Liver (tissue), 3 donors: ENCODE measurements around the gene ELP5.

Experiments used
- GABPA ChIP-seq, 2 donors: IDR thresholded peaks in 1 of 2; conservative IDR thresholded peaks in 1 of 2; 2 replicates each; pipeline ENCODE4 v1.6.1; 2016; ENCODE audit warnings: antibody characterized with exemption in 2 of 2, mild to moderate bottlenecking in 1 of 2, moderate library complexity in 1 of 2
- MAX ChIP-seq: IDR thresholded peaks from 2 replicates; pipeline ENCODE4 v1.6.1; 2016; ENCODE audit warnings: antibody characterized with exemption
- RAD21 ChIP-seq, 2 donors: IDR thresholded peaks; 2 replicates each; pipeline ENCODE4 v1.6.1; 2016; ENCODE audit warnings: antibody characterized with exemption in 2 of 2, mild to moderate bottlenecking in 2 of 2
- TAF1 ChIP-seq: conservative IDR thresholded peaks from 2 replicates; pipeline ENCODE4 v1.6.1; 2016; ENCODE audit warnings: antibody characterized with exemption, mild to moderate bottlenecking
- YY1 ChIP-seq: IDR thresholded peaks from 2 replicates; pipeline ENCODE4 v1.6.1; 2016; ENCODE audit warnings: antibody characterized with exemption, mild to moderate bottlenecking
- TF ChIP-seq, protein P1 (sequence below): IDR thresholded peaks from 2 replicates; pipeline ENCODE4 v1.6.1; 2016; ENCODE audit warnings: antibody characterized with exemption
- TF ChIP-seq, protein P2 (sequence below): fragments of 150-350 bp; IDR thresholded peaks from 2 replicates; pipeline ENCODE4 v1.5.1; 2017; ENCODE audit warnings: improper control_type of control experiment, low read depth, low read length; ENCODE audit not compliant: missing input control
- TF ChIP-seq, protein P3 (sequence below): IDR thresholded peaks from 2 replicates; pipeline ENCODE4 v1.6.1; 2016; ENCODE audit warnings: antibody characterized with exemption, mild to moderate bottlenecking
- donor health status: healthy.
- donor health status: healthy.

DNA sequence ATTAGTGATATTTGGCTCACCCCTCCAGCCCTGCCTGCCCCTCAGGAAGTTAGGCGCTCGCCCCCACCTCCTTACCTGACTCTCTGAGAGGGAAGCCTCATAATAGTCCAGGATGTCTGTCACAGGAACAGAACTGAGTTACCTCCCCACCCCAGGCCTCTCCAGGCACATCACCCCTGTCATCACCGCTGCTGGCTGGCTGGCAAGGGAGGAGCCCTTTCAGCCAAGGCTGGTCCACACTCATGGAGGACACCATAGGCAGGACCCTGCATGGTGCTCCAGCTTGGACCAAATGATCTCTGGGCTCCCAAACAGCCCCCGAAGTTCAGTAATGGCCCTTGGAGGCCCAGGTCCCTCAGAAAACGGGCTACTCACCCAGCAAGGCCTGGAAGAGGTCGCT is 33.8 kb upstream of the ELP5 start:
- TF ChIP-seq, protein P1, sequence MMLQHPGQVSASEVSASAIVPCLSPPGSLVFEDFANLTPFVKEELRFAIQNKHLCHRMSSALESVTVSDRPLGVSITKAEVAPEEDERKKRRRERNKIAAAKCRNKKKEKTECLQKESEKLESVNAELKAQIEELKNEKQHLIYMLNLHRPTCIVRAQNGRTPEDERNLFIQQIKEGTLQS: no peak
- TF ChIP-seq TAF1 (no peak), MAX (no peak), RAD21 (IDR thresholded peaks at IDR 0.05) (no peak), YY1 (no peak), GABPA (IDR thresholded peaks at IDR 0.05 in 1 of 2, conservative IDR thresholded peaks at IDR 0.05 in 1 of 2) (no peak)
- TF ChIP-seq, protein P2, sequence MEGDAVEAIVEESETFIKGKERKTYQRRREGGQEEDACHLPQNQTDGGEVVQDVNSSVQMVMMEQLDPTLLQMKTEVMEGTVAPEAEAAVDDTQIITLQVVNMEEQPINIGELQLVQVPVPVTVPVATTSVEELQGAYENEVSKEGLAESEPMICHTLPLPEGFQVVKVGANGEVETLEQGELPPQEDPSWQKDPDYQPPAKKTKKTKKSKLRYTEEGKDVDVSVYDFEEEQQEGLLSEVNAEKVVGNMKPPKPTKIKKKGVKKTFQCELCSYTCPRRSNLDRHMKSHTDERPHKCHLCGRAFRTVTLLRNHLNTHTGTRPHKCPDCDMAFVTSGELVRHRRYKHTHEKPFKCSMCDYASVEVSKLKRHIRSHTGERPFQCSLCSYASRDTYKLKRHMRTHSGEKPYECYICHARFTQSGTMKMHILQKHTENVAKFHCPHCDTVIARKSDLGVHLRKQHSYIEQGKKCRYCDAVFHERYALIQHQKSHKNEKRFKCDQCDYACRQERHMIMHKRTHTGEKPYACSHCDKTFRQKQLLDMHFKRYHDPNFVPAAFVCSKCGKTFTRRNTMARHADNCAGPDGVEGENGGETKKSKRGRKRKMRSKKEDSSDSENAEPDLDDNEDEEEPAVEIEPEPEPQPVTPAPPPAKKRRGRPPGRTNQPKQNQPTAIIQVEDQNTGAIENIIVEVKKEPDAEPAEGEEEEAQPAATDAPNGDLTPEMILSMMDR: no peak
- TF ChIP-seq, protein P3, sequence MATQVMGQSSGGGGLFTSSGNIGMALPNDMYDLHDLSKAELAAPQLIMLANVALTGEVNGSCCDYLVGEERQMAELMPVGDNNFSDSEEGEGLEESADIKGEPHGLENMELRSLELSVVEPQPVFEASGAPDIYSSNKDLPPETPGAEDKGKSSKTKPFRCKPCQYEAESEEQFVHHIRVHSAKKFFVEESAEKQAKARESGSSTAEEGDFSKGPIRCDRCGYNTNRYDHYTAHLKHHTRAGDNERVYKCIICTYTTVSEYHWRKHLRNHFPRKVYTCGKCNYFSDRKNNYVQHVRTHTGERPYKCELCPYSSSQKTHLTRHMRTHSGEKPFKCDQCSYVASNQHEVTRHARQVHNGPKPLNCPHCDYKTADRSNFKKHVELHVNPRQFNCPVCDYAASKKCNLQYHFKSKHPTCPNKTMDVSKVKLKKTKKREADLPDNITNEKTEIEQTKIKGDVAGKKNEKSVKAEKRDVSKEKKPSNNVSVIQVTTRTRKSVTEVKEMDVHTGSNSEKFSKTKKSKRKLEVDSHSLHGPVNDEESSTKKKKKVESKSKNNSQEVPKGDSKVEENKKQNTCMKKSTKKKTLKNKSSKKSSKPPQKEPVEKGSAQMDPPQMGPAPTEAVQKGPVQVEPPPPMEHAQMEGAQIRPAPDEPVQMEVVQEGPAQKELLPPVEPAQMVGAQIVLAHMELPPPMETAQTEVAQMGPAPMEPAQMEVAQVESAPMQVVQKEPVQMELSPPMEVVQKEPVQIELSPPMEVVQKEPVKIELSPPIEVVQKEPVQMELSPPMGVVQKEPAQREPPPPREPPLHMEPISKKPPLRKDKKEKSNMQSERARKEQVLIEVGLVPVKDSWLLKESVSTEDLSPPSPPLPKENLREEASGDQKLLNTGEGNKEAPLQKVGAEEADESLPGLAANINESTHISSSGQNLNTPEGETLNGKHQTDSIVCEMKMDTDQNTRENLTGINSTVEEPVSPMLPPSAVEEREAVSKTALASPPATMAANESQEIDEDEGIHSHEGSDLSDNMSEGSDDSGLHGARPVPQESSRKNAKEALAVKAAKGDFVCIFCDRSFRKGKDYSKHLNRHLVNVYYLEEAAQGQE: no peak
